AG09309 (cell line): ENCODE measurements around the gene AP1G1.

Source experiments
- DNase-seq: peaks from one replicate; pipeline ENCODE4 v3.0.0-alpha.2; 2010; ENCODE audit warnings: low read depth
- H3K4me3 ChIP-seq: 2 replicates; pipeline ENCODE4 v1.5.1; 2011; ENCODE audit warnings: mild to moderate bottlenecking, low read depth, low read length, moderate library complexity; ENCODE audit not compliant: control insufficient read depth
- CTCF ChIP-seq: IDR thresholded peaks from 2 replicates; pipeline ENCODE4 v1.5.1; 2011; ENCODE audit warnings: mild to moderate bottlenecking, low read depth, low read length, inconsistent platforms; ENCODE audit not compliant: insufficient read depth, control insufficient read depth; ENCODE audit errors: missing control alignments

The AP1G1 gene

GRCh38 chr16:71762186-71762585, 46.4 kb downstream of the AP1G1 start:
- H3K4me3 ChIP-seq = no peak overlapping the region
- DNase-seq = peak; percentile 11
- no peak for TF ChIP-seq CTCF

- no peak overlapping the region for H3K4me3 ChIP-seq
- no peak for DNase-seq
- no peak for TF ChIP-seq CTCF
These were observed 47.5 kb downstream of the AP1G1 start for GRCh38 chr16:71761097-71761496.

GRCh38 chr16:71758293-71758760, 50.3 kb downstream of the AP1G1 start:
- no peak for DNase-seq

GRCh38 chr16:71754652-71755051, 54.0 kb downstream of the AP1G1 start:
- H3K4me3 ChIP-seq = no peak overlapping the region
- DNase-seq = no peak
- no peak for TF ChIP-seq CTCF

More at GRCh38 chr16:71758293-71758760, 50.3 kb downstream of the AP1G1 start:
- TF ChIP-seq CTCF = no peak
- H3K4me3 ChIP-seq = no peak overlapping the region

- no peak for DNase-seq
- H3K4me3 ChIP-seq = no peak overlapping the region
- no peak for TF ChIP-seq CTCF
These were observed 54.5 kb downstream of the AP1G1 start for GRCh38 chr16:71754108-71754507.

- no peak for DNase-seq
- no peak overlapping the region for H3K4me3 ChIP-seq
- TF ChIP-seq CTCF = no peak
These were observed 60.4 kb downstream of the AP1G1 start for GRCh38 chr16:71748226-71748625.
